ENCODE results near the gene EMX2.

The EMX2 gene

GRCh38 chr10:117591043-117591442 lies 48.5 kb downstream of the EMX2 start:
- Histone ChIP-seq H3K27me3 (ENCODE audit: insufficient read depth, insufficient read length) (no peaks in the 10 kb centered on the region), H3K4me3 (ENCODE audit: insufficient read length, low read depth) (no peak overlapping the region), H3K9ac (ENCODE audit: insufficient read length, low read depth) (no peak overlapping the region), H3K4me1 (ENCODE audit: insufficient read depth, insufficient read length) (no peaks in the 10 kb centered on the region), H3K36me3 (ENCODE audit: insufficient read depth, insufficient read length, low read length) (no peaks in the 10 kb centered on the region), H3K9me3 (ENCODE audit: insufficient read depth, low read length) (no peaks in the 10 kb centered on the region)
- TF ChIP-seq YY1 (IDR thresholded peaks at IDR 0.05; ENCODE audit: insufficient read depth, insufficient read length) (no peak), SUZ12 (IDR thresholded peaks at IDR 0.05; ENCODE audit: extremely low read depth, insufficient read depth, insufficient read length) (no peak), ZNF274 (IDR thresholded peaks at IDR 0.05; ENCODE audit: low read depth, low read length) (no peak)
- DNase-seq (ENCODE audit: low read depth, low spot score) = no peak

- Histone ChIP-seq H3K9ac (ENCODE audit: insufficient read length, low read depth) (no peak overlapping the region), H3K4me3 (ENCODE audit: insufficient read length, low read depth) (no peak overlapping the region), H3K27me3 (ENCODE audit: insufficient read depth, insufficient read length) (no peaks in the 10 kb centered on the region), H3K9me3 (ENCODE audit: insufficient read depth, low read length) (no peaks in the 10 kb centered on the region), H3K4me1 (ENCODE audit: insufficient read depth, insufficient read length) (no peaks in the 10 kb centered on the region), H3K36me3 (ENCODE audit: insufficient read depth, insufficient read length, low read length) (no peaks in the 10 kb centered on the region)
- no peak for DNase-seq (ENCODE audit: low read depth, low spot score)
- TF ChIP-seq YY1 (IDR thresholded peaks at IDR 0.05; ENCODE audit: insufficient read depth, insufficient read length) (no peak), ZNF274 (IDR thresholded peaks at IDR 0.05; ENCODE audit: low read depth, low read length) (no peak), SUZ12 (IDR thresholded peaks at IDR 0.05; ENCODE audit: extremely low read depth, insufficient read depth, insufficient read length) (no peak)
Observed at GRCh38 chr10:117594722-117595121, 52.2 kb downstream of the EMX2 start.

- no peak for DNase-seq (ENCODE audit: low read depth, low spot score)
- TF ChIP-seq YY1 (IDR thresholded peaks at IDR 0.05; ENCODE audit: insufficient read depth, insufficient read length) (no peak), SUZ12 (IDR thresholded peaks at IDR 0.05; ENCODE audit: extremely low read depth, insufficient read depth, insufficient read length) (no peak), ZNF274 (IDR thresholded peaks at IDR 0.05; ENCODE audit: low read depth, low read length) (no peak)
Observed at GRCh38 chr10:117596706-117597105, 54.2 kb downstream of the EMX2 start.

GRCh38 chr10:117597216-117597615 lies 54.7 kb downstream of the EMX2 start:
- Histone ChIP-seq H3K36me3 (ENCODE audit: insufficient read depth, insufficient read length, low read length) (no peaks in the 10 kb centered on the region), H3K9ac (ENCODE audit: insufficient read length, low read depth) (no peak overlapping the region), H3K4me3 (ENCODE audit: insufficient read length, low read depth) (no peak overlapping the region), H3K4me1 (ENCODE audit: insufficient read depth, insufficient read length) (no peaks in the 10 kb centered on the region), H3K27me3 (ENCODE audit: insufficient read depth, insufficient read length) (no peaks in the 10 kb centered on the region), H3K9me3 (ENCODE audit: insufficient read depth, low read length) (no peaks in the 10 kb centered on the region)
- TF ChIP-seq YY1 (IDR thresholded peaks at IDR 0.05; ENCODE audit: insufficient read depth, insufficient read length) (no peak), ZNF274 (IDR thresholded peaks at IDR 0.05; ENCODE audit: low read depth, low read length) (no peak), SUZ12 (IDR thresholded peaks at IDR 0.05; ENCODE audit: extremely low read depth, insufficient read depth, insufficient read length) (no peak)
- no peak for DNase-seq (ENCODE audit: low read depth, low spot score)

More at GRCh38 chr10:117596706-117597105, 54.2 kb downstream of the EMX2 start:
- no peak overlapping the region for H3K9ac ChIP-seq (ENCODE audit: insufficient read length, low read depth)
- no peak overlapping the region for H3K4me3 ChIP-seq (ENCODE audit: insufficient read length, low read depth)
- no peaks in the 10 kb centered on the region for H3K9me3 ChIP-seq (ENCODE audit: insufficient read depth, low read length)
- H3K27me3 ChIP-seq (ENCODE audit: insufficient read depth, insufficient read length) = no peaks in the 10 kb centered on the region
- H3K4me1 ChIP-seq (ENCODE audit: insufficient read depth, insufficient read length) = no peaks in the 10 kb centered on the region
- no peaks in the 10 kb centered on the region for H3K36me3 ChIP-seq (ENCODE audit: insufficient read depth, insufficient read length, low read length)

Data from NT2/D1 (cell line).